SK-N-SH (cell line): ENCODE results near the gene COL10A1. TPM values are rescaled to one million over a fixed set of nuclear protein-coding genes. Genes with fewer than 3 reads are reported as not detected.
A peak's percentile ranks its signal among the peaks of the same experiment; 100 is the strongest.

ENCODE experiments used
- CTCF ChIA-PET: fragments of 300-600, 350-600 bp; formaldehyde crosslinking; extraction: SDS; loops from one replicate; lab custom pipeline; 2021; lab: Yijun Ruan, JAX
- POLR2A ChIA-PET: fragments of 350-600 bp; sonication (Branson Sonifier 250); formaldehyde crosslinking; extraction: SDS; loops from one replicate; lab custom pipeline; 2020; ENCODE audit warnings: antibody characterized with exemption, inconsistent platforms; lab: Yijun Ruan, JAX
- DNase-seq: peaks from one replicate; pipeline ENCODE4 v3.0.0; 2012
- H2AFZ ChIP-seq: fragments of 200-600 bp; sonication (generic); 2 replicates; pipeline ENCODE4 v1.8.1; 2016; ENCODE audit warnings: antibody characterized with exemption, mild to moderate bottlenecking, low read depth
- H3F3A ChIP-seq: fragments of 200-600 bp; sonication (generic); replicated peaks from 2 replicates; pipeline ENCODE3; 2016; ENCODE audit warnings: antibody characterized with exemption, mild to moderate bottlenecking; ENCODE audit not compliant: insufficient read depth
- H3K27ac ChIP-seq, 2 experiments: fragments of 200-500 bp in 1 of 2; fragments of 200-600 bp in 1 of 2; sonication (Bioruptor generic) in 1 of 2; sonication (generic), shearing (Covaris generic) in 1 of 2; 2 replicates each; pipeline versions ENCODE4 v1.5.1 to v1.6.1; 2014 to 2016; ENCODE audit warnings: low read depth in 2 of 2, inconsistent platforms in 1 of 2, low read length in 1 of 2, mild to moderate bottlenecking in 1 of 2, mixed read lengths in 1 of 2
- H3K27me3 ChIP-seq: fragments of 200-600 bp; sonication (generic), shearing (Covaris generic); 2 replicates; pipeline ENCODE4 v1.6.1; 2016; ENCODE audit warnings: mixed run types; ENCODE audit not compliant: insufficient read depth
- H3K36me3 ChIP-seq, 2 experiments: fragments of 200-500 bp in 1 of 2; fragments of 200-600 bp in 1 of 2; sonication (Bioruptor generic) in 1 of 2; sonication (generic) in 1 of 2; replicated peaks in 1 of 2; 2 replicates each; pipeline versions ENCODE3 to v1.5.1; 2014 to 2016; ENCODE audit warnings: low read length in 1 of 2, mild to moderate bottlenecking in 1 of 2; ENCODE audit not compliant: insufficient read depth in 2 of 2, control insufficient read depth in 1 of 2
- H3K4me1 ChIP-seq, 2 experiments: fragments of 200-500 bp in 1 of 2; fragments of 200-600 bp in 1 of 2; sonication (Bioruptor generic) in 1 of 2; sonication (generic), shearing (Covaris generic) in 1 of 2; 2 replicates each; pipeline versions ENCODE4 v1.5.1 to v1.6.1; 2014 to 2016; ENCODE audit warnings: low read depth in 1 of 2, low read length in 1 of 2, mixed run types in 1 of 2; ENCODE audit not compliant: insufficient read depth in 2 of 2, control insufficient read depth in 1 of 2
- H3K4me2 ChIP-seq: fragments of 200-600 bp; sonication (generic), shearing (Covaris generic); 2 replicates; pipeline ENCODE4 v1.6.1; 2017; ENCODE audit warnings: mixed run types
- H3K4me3 ChIP-seq, 2 experiments: fragments of 200-500 bp in 1 of 2; fragments of 200-600 bp in 1 of 2; sonication (Bioruptor generic) in 1 of 2; sonication (generic), shearing (Covaris generic) in 1 of 2; 2 replicates each; pipeline versions ENCODE4 v1.5.1 to v1.8.1; 2014 to 2016; ENCODE audit warnings: low read depth in 2 of 2, inconsistent platforms in 1 of 2, low read length in 1 of 2, mild to moderate bottlenecking in 1 of 2, mixed read lengths in 1 of 2, moderate library complexity in 1 of 2
- H3K79me2 ChIP-seq: fragments of 200-600 bp; sonication (generic); 2 replicates; pipeline ENCODE4 v1.8.1; 2017; ENCODE audit warnings: mild to moderate bottlenecking; ENCODE audit not compliant: insufficient read depth
- H3K9ac ChIP-seq: fragments of 200-600 bp; sonication (generic); 2 replicates; pipeline ENCODE4 v1.6.1; 2017; ENCODE audit warnings: mixed run types
- H3K9me2 ChIP-seq: fragments of 200-600 bp; sonication (generic); 2 replicates; pipeline ENCODE4 v1.6.1; 2017; ENCODE audit warnings: mixed run types
- H3K9me3 ChIP-seq: fragments of 200-600 bp; sonication (generic); 2 replicates; pipeline ENCODE4 v1.6.1; 2017; ENCODE audit warnings: mixed run types, mild to moderate bottlenecking, moderate library complexity
- H4K20me1 ChIP-seq: fragments of 200-600 bp; sonication (generic); 2 replicates; pipeline ENCODE4 v1.6.1; 2017; ENCODE audit warnings: mild to moderate bottlenecking, mixed run types; ENCODE audit not compliant: insufficient read depth
- CHD2 ChIP-seq: fragments of 150-350 bp; IDR thresholded peaks from 2 replicates; pipeline ENCODE4 v1.6.1; 2018; ENCODE audit warnings: low read length; ENCODE audit not compliant: partially characterized antibody
- ELF1 ChIP-seq: IDR thresholded peaks from 2 replicates; pipeline ENCODE4 v1.4.0; 2012
- EZH2phosphoT487 ChIP-seq: fragments of 200-600 bp; sonication (generic); IDR thresholded peaks from 2 replicates; pipeline ENCODE4 v1.6.1; 2017; ENCODE audit warnings: low read depth, mixed run types, mild to moderate bottlenecking, antibody characterized with exemption, moderate library complexity, borderline replicate concordance
- FOXJ3 ChIP-seq: sonication (generic); formaldehyde crosslinking; IDR thresholded peaks from 2 replicates; pipeline ENCODE4 v1.5.1; 2020; ENCODE audit warnings: mild to moderate bottlenecking, missing genetic modification reagents
- FOXM1 ChIP-seq: IDR thresholded peaks from 2 replicates; pipeline ENCODE4 v1.4.0; 2012; ENCODE audit warnings: low read depth, mild to moderate bottlenecking
- GATA2 ChIP-seq: sonication (generic); formaldehyde crosslinking; IDR thresholded peaks from 2 replicates; pipeline ENCODE4 v1.5.0; 2020; ENCODE audit warnings: mild to moderate bottlenecking, missing genetic modification reagents
- JUND ChIP-seq: IDR thresholded peaks from 2 replicates; pipeline ENCODE4 v1.4.0; 2012
- MXI1 ChIP-seq: IDR thresholded peaks from 2 replicates; pipeline ENCODE4 v1.6.1; 2012; ENCODE audit warnings: mild to moderate bottlenecking, low read depth, low read length, improper control_type of control experiment
- RCOR1 ChIP-seq: fragments of 150-350 bp; IDR thresholded peaks from 2 replicates; pipeline ENCODE4 v1.6.1; 2017; ENCODE audit warnings: antibody characterized with exemption, low read length
- RFX5 ChIP-seq: IDR thresholded peaks from 2 replicates; pipeline ENCODE4 v1.6.1; 2012; ENCODE audit warnings: mild to moderate bottlenecking, improper control_type of control experiment, low read length
- SMC3 ChIP-seq: IDR thresholded peaks from 2 replicates; pipeline ENCODE4 v1.6.1; 2012; ENCODE audit warnings: low read depth, low read length, improper control_type of control experiment
- TEAD4 ChIP-seq: IDR thresholded peaks from 2 replicates; pipeline ENCODE4 v1.4.0; 2012; ENCODE audit warnings: mild to moderate bottlenecking, borderline replicate concordance; ENCODE audit not compliant: insufficient read depth
- YY1 ChIP-seq: IDR thresholded peaks from 2 replicates; pipeline ENCODE4 v1.4.0; 2012; ENCODE audit warnings: low read depth, mild to moderate bottlenecking
- WGBS: methylation state at CpG from one replicate; pipeline ENCODE4 v1.1.6; 2017; ENCODE audit warnings: low lambda C conversion rate; 5-methylcytosine and 5-hydroxymethylcytosine counted together
- polyA plus RNA-seq, 3 experiments: library from polyadenylated mRNA; depleted of rRNA; stranded (reverse); fragments of >200 nt; gene quantifications; 2 replicates each; pipeline ENCODE4 v1.2.3, GENCODE V29; 2012
- TF ChIP-seq, protein P1 (sequence below): IDR thresholded peaks from 2 replicates; pipeline ENCODE4 v1.4.0; 2012; ENCODE audit warnings: low read depth, borderline replicate concordance
- TF ChIP-seq, protein P2 (sequence below): fragments of 200-600 bp; sonication (generic); IDR thresholded peaks from 2 replicates; pipeline ENCODE4 v1.6.1; 2017; ENCODE audit warnings: antibody characterized with exemption, mild to moderate bottlenecking, moderate library complexity

Gene COL10A1
- polyA plus RNA-seq, 1 of the 3 experiments (the other 2 are of a cell fraction) = 5.1 TPM

DNA sequence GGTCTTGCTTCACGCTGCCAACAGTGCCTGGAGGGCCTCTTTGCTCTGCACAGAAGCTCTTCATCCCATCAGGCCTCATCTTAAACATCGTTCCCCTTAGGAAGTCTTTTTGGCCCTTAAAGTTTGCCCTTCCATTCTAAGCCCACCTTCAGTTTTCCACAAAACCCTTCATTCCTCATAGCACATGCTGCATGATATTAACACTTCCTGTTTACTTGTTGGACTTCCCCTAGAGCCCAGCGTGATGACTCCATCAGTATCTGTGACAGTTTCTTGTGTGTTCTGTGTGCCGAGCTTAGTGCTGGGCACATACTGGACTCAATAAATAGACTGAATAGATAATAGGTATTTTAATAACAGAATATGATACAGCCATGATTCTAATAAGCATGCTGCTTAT, 23.1 kb downstream of the COL10A1 start:
- no peak overlapping the region for H2AFZ ChIP-seq
- H3K36me3 ChIP-seq = no peaks in the 10 kb centered on the region
- CTCF ChIA-PET = interaction anchor here (0.7 to 0.9 kb wide), 3 partner anchors 9 to 115 kb away, joined by 3 read pairs; no protein-coding TSS in a partner anchor
- no peak overlapping the region for H3K4me2 ChIP-seq
- no peaks in the 10 kb centered on the region for H3K27me3 ChIP-seq
- H3K9ac ChIP-seq = no peak overlapping the region
- 91% methylated on average over 4 of the region's 4 CpGs for WGBS
- DNase-seq = no peak
- peaks cover 13 to 16% of the 10 kb centered on the region in 2 experiments; a peak in 3 of 4 replicates for H3K4me1 ChIP-seq
- H4K20me1 ChIP-seq = no peaks in the 10 kb centered on the region
- TF ChIP-seq ELF1 = no peak
- TF ChIP-seq RFX5 = no peak
- TF ChIP-seq JUND = no peak
- TF ChIP-seq RCOR1 = no peak
- TF ChIP-seq CHD2 = no peak
- TF ChIP-seq, all 33 proteins: peak for 0
- Histone ChIP-seq H3F3A (peaks cover 21% of the 10 kb centered on the region), H3K4me3 (no peak overlapping the region), H3K9me2 (no peaks in the 10 kb centered on the region), H3K79me2 (0 out of 2 replicates have a peak, but pooled peaks cover 4% of the 10 kb centered on the region), H3K27ac (no peak overlapping the region), H3K9me3 (no peaks in the 10 kb centered on the region)
- POLR2A ChIA-PET = no interaction called here

DNA sequence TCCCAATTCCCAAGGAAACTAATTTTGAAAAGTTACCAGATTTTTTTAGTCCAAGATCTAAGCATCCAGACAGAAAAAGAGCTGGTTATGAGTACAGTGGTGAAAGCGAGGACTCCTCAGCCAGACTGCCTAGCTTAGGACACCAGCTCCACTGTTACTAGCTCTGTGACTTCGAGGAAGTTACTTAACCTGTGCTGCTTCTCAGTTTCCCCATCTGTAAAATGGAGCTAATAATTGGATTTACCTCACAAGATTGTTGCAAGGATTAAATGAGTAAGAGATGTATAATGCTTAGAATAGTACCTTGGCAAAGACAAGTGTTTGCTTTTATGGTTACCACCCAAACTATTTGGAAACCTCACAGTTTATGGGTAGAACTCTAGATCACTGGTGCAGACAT, 24.1 kb downstream of the COL10A1 start:
- H3K27me3 ChIP-seq = no peaks in the 10 kb centered on the region
- 0 out of 2 replicates have a peak, but pooled peaks cover under 1% of the 10 kb centered on the region for H3K9me3 ChIP-seq
- peaks cover 21% of the 10 kb centered on the region for H3F3A ChIP-seq
- ChIA-PET CTCF (interaction anchor here (0.5 to 2.3 kb wide), 5 partner anchors 9 to 544 kb away, joined by 3 to 16 read pairs (median 4); no protein-coding TSS in a partner anchor), POLR2A (interaction anchor here (1.2 kb wide), 2 partner anchors 11 to 128 kb away, joined by 3 to 6 read pairs; no protein-coding TSS in a partner anchor)
- no peaks in the 10 kb centered on the region for H3K9me2 ChIP-seq
- peak overlapping the region in 1 of 2 experiments; percentile 92; a peak in 1 of 4 replicates for H3K27ac ChIP-seq
- no peaks in the 10 kb centered on the region for H4K20me1 ChIP-seq
- H3K79me2 ChIP-seq = 0 out of 2 replicates have a peak, but pooled peaks cover 4% of the 10 kb centered on the region
- H3K4me3 ChIP-seq = peak overlapping the region; percentile 71 to 95
- WGBS = 54% methylated on average over 2 of the region's 2 CpGs
- peak overlapping the region; percentile 83; the same call in 1 of the 2 replicates for H3K9ac ChIP-seq
- peak overlapping the region; percentile 97; the same call in 1 of the 2 replicates for H2AFZ ChIP-seq
- H3K4me1 ChIP-seq = peaks cover 11 to 16% of the 10 kb centered on the region in 2 experiments; a peak in 3 of 4 replicates
- TF ChIP-seq CHD2 (no peak), FOXM1 (no peak), ELF1 (no peak), EZH2phosphoT487 (no peak), YY1 (no peak), GATA2 (CRISPR knock-in tag) (no peak), RFX5 (no peak), SMC3 (no peak), MXI1 (no peak), TEAD4 (no peak), FOXJ3 (no peak)
- TF ChIP-seq, protein P1, sequence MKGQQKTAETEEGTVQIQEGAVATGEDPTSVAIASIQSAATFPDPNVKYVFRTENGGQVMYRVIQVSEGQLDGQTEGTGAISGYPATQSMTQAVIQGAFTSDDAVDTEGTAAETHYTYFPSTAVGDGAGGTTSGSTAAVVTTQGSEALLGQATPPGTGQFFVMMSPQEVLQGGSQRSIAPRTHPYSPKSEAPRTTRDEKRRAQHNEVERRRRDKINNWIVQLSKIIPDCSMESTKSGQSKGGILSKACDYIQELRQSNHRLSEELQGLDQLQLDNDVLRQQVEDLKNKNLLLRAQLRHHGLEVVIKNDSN = no peak
- TF ChIP-seq, protein P2, sequence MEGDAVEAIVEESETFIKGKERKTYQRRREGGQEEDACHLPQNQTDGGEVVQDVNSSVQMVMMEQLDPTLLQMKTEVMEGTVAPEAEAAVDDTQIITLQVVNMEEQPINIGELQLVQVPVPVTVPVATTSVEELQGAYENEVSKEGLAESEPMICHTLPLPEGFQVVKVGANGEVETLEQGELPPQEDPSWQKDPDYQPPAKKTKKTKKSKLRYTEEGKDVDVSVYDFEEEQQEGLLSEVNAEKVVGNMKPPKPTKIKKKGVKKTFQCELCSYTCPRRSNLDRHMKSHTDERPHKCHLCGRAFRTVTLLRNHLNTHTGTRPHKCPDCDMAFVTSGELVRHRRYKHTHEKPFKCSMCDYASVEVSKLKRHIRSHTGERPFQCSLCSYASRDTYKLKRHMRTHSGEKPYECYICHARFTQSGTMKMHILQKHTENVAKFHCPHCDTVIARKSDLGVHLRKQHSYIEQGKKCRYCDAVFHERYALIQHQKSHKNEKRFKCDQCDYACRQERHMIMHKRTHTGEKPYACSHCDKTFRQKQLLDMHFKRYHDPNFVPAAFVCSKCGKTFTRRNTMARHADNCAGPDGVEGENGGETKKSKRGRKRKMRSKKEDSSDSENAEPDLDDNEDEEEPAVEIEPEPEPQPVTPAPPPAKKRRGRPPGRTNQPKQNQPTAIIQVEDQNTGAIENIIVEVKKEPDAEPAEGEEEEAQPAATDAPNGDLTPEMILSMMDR = no peak
- DNase-seq = no peak
- peak overlapping the region; percentile 97 for H3K4me2 ChIP-seq
- no peaks in the 10 kb centered on the region for H3K36me3 ChIP-seq
